Thymus (tissue), 11 donors: ENCODE results near the gene NLRP10. TPM values are rescaled to one million over a fixed set of nuclear protein-coding genes. Genes with fewer than 3 reads are reported as not detected.

ENCODE experiments used
- DNase-seq, 9 donors: peaks; one replicate each; pipeline ENCODE4 v3.0.0-alpha.2; 2013; ENCODE audit warnings: low spot score in 9 of 9, low read depth in 6 of 9, missing footprints in 1 of 9
- H3K27ac ChIP-seq, 2 donors: one replicate each; pipeline ENCODE4 v1.5.1; 2013; ENCODE audit warnings: control low read depth in 1 of 2, low read depth in 1 of 2, low read length in 1 of 2, mild to moderate bottlenecking in 1 of 2, moderate library complexity in 1 of 2
- H3K27me3 ChIP-seq, 2 donors: one replicate each; pipeline ENCODE4 v1.5.1; 2013; ENCODE audit warnings: low read length in 1 of 2; ENCODE audit not compliant: control insufficient read depth in 2 of 2, insufficient read depth in 1 of 2
- H3K36me3 ChIP-seq, 2 donors: one replicate each; pipeline ENCODE4 v1.5.1; 2013; ENCODE audit warnings: low read length in 1 of 2, mild to moderate bottlenecking in 1 of 2, moderate library complexity in 1 of 2; ENCODE audit not compliant: control insufficient read depth in 2 of 2, insufficient read depth in 2 of 2
- H3K4me1 ChIP-seq, 2 donors: one replicate each; pipeline ENCODE4 v1.5.1; 2013; ENCODE audit warnings: low read length in 2 of 2; ENCODE audit not compliant: control insufficient read depth in 2 of 2, insufficient read depth in 2 of 2
- H3K4me3 ChIP-seq, 2 donors: one replicate each; pipeline ENCODE4 v1.5.1; 2013; ENCODE audit warnings: low read length in 2 of 2, control low read depth in 1 of 2, mild to moderate bottlenecking in 1 of 2
- H3K9me3 ChIP-seq, 2 donors: one replicate each; pipeline ENCODE4 v1.5.1; 2013; ENCODE audit warnings: low read length in 1 of 2, mild to moderate bottlenecking in 1 of 2; ENCODE audit not compliant: control insufficient read depth in 2 of 2, insufficient read depth in 1 of 2
- WGBS: extraction: QIAGEN DNeasy Blood & Tissue Kit; methylation state at CpG from one replicate; pipeline ENCODE4 v1.1.7; 2013; 5-methylcytosine and 5-hydroxymethylcytosine counted together
- polyA plus RNA-seq: library from polyadenylated mRNA; stranded (reverse); fragments of 200-250 nt; gene quantifications from one replicate; pipeline ENCODE4 v1.2.3, GENCODE V29; 2013
- total RNA-seq: library from RNA; stranded (reverse); fragments of 120-200 nt; gene quantifications from one replicate; pipeline ENCODE4 v1.2.4, GENCODE V29; 2013
- donor health status: healthy.

Gene NLRP10
- total and polyA plus RNA-seq, 2 donors, result 0.21 TPM; not detected in 1

DNA sequence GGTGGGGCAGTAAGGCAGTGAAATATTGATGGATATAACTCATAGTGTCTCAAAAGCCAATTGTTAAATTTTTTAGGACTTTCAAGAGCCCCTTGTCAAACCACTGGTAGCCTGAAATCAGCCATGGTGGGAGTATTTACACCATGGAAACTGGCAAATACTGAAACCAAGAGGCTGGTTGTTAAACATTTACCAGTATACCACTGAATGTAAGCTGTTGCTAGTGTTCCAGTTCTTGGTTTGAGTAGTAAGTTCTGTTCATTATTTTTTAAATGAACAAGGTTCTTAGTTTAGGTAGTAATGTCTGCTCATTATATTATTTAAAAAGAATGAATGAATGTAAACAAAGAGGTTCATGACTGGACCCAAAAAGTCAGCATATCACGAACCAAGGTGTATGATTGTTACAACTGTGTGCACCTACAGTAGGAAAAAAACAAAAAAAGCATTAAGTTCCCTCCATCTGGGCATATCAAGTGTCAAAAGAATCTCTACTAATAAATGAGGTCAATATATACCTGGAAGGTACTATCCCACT, 17.4 kb upstream of the NLRP10 start:
- peaks cover 0 to 2% of the 10 kb centered on the region in 2 donors for H3K27me3 ChIP-seq
- 83% methylated on average over 1 of the region's 1 CpG for WGBS
- H3K4me3 ChIP-seq, result no peak overlapping the region
- DNase-seq, result no peak
- H3K36me3 ChIP-seq, result no peaks in the 10 kb centered on the region
- peaks cover 4% of the 10 kb centered on the region in 2 donors for H3K4me1 ChIP-seq
- H3K27ac ChIP-seq, result no peak overlapping the region
- H3K9me3 ChIP-seq, result no peaks in the 10 kb centered on the region

DNA sequence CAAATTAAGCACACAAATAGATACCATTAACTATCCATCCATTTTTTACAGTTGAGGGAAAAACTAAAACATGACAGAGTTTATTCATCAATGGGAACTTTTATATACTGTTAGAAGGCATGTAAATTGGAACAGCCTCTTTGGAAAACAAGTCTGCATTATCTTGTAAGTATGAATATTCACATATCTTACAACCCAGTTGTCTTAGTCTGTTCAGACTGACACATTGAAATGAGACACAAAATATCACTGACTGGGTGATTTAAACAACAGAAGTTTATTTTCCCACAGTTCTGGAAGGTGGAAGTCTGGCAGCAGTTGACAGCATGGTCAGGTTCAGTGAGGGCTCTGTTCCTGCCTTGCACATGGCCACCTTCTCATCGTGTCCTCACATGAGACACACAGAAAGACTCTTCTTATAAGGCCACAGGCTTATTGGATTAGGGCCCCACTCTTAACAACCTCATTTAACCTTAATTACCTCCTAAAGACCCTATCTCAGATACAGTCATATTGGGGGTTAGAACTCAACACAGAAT, 16.4 kb upstream of the NLRP10 start:
- Histone ChIP-seq H3K36me3 (no peaks in the 10 kb centered on the region), H3K4me3 (no peak overlapping the region), H3K27me3 (peaks cover 0 to 2% of the 10 kb centered on the region in 2 donors), H3K9me3 (no peaks in the 10 kb centered on the region), H3K27ac (no peak overlapping the region), H3K4me1 (peaks cover 2 to 4% of the 10 kb centered on the region in 2 donors)
- no peak for DNase-seq
- 89% methylated on average over 1 of the region's 1 CpG for WGBS

GRCh38 chr11:7977232-7977917, 12.1 kb upstream of the NLRP10 start:
- no peak overlapping the region for H3K4me3 ChIP-seq
- no peaks in the 10 kb centered on the region for H3K9me3 ChIP-seq
- no peak for DNase-seq
- no peak overlapping the region for H3K27ac ChIP-seq
- no peaks in the 10 kb centered on the region for H3K36me3 ChIP-seq
- H3K4me1 ChIP-seq, result no peaks in the 10 kb centered on the region
- no peaks in the 10 kb centered on the region for H3K27me3 ChIP-seq
- WGBS, result 88% methylated on average over 5 of the region's 5 CpGs

- H3K27me3 ChIP-seq, result no peaks in the 10 kb centered on the region
- 92% methylated on average over 2 of the region's 2 CpGs for WGBS
- H3K9me3 ChIP-seq, result no peaks in the 10 kb centered on the region
- no peaks in the 10 kb centered on the region for H3K36me3 ChIP-seq
- no peaks in the 10 kb centered on the region for H3K4me1 ChIP-seq
- no peak for DNase-seq
- no peak overlapping the region for H3K4me3 ChIP-seq
- no peak overlapping the region for H3K27ac ChIP-seq
Observed at GRCh38 chr11:7974668-7975067, 9.4 kb upstream of the NLRP10 start.

- WGBS, result 96% methylated on average over 5 of the region's 5 CpGs
Observed at GRCh38 chr11:7973011-7973410, 7.8 kb upstream of the NLRP10 start.

GRCh38 chr11:7971846-7972245, 6.6 kb upstream of the NLRP10 start:
- H3K9me3 ChIP-seq, result no peaks in the 10 kb centered on the region
- no peaks in the 10 kb centered on the region for H3K27me3 ChIP-seq
- no peak overlapping the region for H3K4me3 ChIP-seq
- no peaks in the 10 kb centered on the region for H3K4me1 ChIP-seq
- DNase-seq, result no peak
- H3K27ac ChIP-seq, result no peak overlapping the region
- no peaks in the 10 kb centered on the region for H3K36me3 ChIP-seq

More at GRCh38 chr11:7973011-7973410, 7.8 kb upstream of the NLRP10 start:
- no peaks in the 10 kb centered on the region for H3K36me3 ChIP-seq
- no peak overlapping the region for H3K27ac ChIP-seq
- H3K9me3 ChIP-seq, result no peaks in the 10 kb centered on the region
- DNase-seq, result no peak
- H3K4me3 ChIP-seq, result no peak overlapping the region
- H3K27me3 ChIP-seq, result no peaks in the 10 kb centered on the region
- H3K4me1 ChIP-seq, result no peaks in the 10 kb centered on the region

GRCh38 chr11:7969756-7970646, 4.8 kb upstream of the NLRP10 start:
- H3K4me3 ChIP-seq, result no peak overlapping the region
- H3K27ac ChIP-seq, result no peak overlapping the region
- no peaks in the 10 kb centered on the region for H3K27me3 ChIP-seq
- no peak for DNase-seq
- no peaks in the 10 kb centered on the region for H3K9me3 ChIP-seq
- WGBS, result 67% methylated on average over 3 of the region's 3 CpGs
- no peaks in the 10 kb centered on the region for H3K36me3 ChIP-seq
- H3K4me1 ChIP-seq, result no peaks in the 10 kb centered on the region

DNA sequence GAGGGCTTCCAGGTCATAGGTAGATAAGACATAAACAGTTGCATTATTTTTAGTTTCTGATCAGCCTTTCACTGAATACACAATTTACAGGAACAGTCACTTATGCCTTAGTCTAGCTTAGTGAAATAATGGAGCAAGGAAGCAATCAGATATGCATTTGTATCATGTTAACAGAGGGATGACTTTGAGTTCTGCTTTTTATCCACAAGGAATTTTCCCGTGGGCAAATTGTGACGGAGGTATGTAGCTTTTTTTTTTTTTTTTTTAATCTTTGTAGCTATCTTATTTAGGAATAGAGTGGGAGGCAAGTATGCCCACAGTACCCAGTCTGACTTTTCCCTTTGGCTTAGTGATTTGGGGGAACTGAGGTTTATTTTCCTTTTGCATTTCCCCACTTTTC, 3.4 kb upstream of the NLRP10 start:
- Histone ChIP-seq H3K4me3 (no peak overlapping the region), H3K27me3 (no peaks in the 10 kb centered on the region), H3K27ac (no peak overlapping the region), H3K36me3 (no peaks in the 10 kb centered on the region), H3K4me1 (no peaks in the 10 kb centered on the region), H3K9me3 (no peaks in the 10 kb centered on the region)
- 90% methylated on average over 2 of the region's 2 CpGs for WGBS
- DNase-seq, result no peak

- Histone ChIP-seq H3K9me3 (no peaks in the 10 kb centered on the region), H3K27ac (no peak overlapping the region), H3K4me3 (no peak overlapping the region), H3K27me3 (no peaks in the 10 kb centered on the region), H3K4me1 (no peaks in the 10 kb centered on the region), H3K36me3 (no peaks in the 10 kb centered on the region)
- DNase-seq, result no peak
Observed at GRCh38 chr11:7967826-7968225, 2.6 kb upstream of the NLRP10 start.
